K562 (cell line): ENCODE results near the gene HNRNPM. TPM values are rescaled to one million over a fixed set of nuclear protein-coding genes. Genes with fewer than 3 reads are reported as not detected.

Source experiments
- ATAC-seq: fragments of 200-7000 bp; cut with Tn5 transposase; 3 replicates; pipeline ENCODE4 v1.9.1; 2020; ENCODE audit warnings: moderate library complexity
- BruUV-seq: library from RNA; stranded (reverse); fragments of 400-500 nt; replicated peaks from 2 replicates; lab custom pipeline; 2021; lab: Mats Ljungman, UMichigan
- CTCF ChIA-PET: fragments of 300-600 bp; formaldehyde crosslinking; extraction: SDS; loops from one replicate; lab custom pipeline; 2021; ENCODE audit warnings: low intra/inter-chr PET ratio; lab: Yijun Ruan, JAX
- POLR2A ChIA-PET: fragments of 300-600, 350-650 bp; sonication (Branson Sonifier 250); formaldehyde crosslinking; extraction: SDS; loops from one replicate; lab custom pipeline; 2021; ENCODE audit warnings: antibody characterized with exemption, inconsistent platforms; lab: Yijun Ruan, JAX
- DNase-seq, 4 experiments: peaks; one replicate each; pipeline versions ENCODE4 v3.0.0 to v3.0.0-alpha.2; 2011 to 2018; ENCODE audit warnings: low spot score in 3 of 4, mixed read lengths in 3 of 4; ENCODE audit errors: extremely low read depth in 1 of 4
- FAIRE-seq: peaks from 2 replicates; lab custom pipeline; 2011; peaks lifted over from hg19 to GRCh38; lab: Jason Lieb, UNC
- H2AFZ ChIP-seq: 2 replicates; pipeline ENCODE4 v1.6.0; 2011; ENCODE audit warnings: low read depth, low read length, control low read depth, inconsistent platforms
- H3K27ac ChIP-seq: fragments of 200-600 bp; 3 replicates; pipeline ENCODE4 v1.8.0; 2011; ENCODE audit warnings: low read depth, mild to moderate bottlenecking, control low read depth, inconsistent platforms, low read length, moderate library complexity, mixed read lengths; ENCODE audit errors: extremely low read depth
- H3K27me3 ChIP-seq, 2 experiments: fragments of 300-600 bp in 1 of 2; 2 replicates in 1 of 2; 3 replicates in 1 of 2; pipeline versions ENCODE4 v1.6.0 to v1.8.0; 2011; ENCODE audit warnings: inconsistent platforms in 2 of 2, low read length in 2 of 2, mild to moderate bottlenecking in 1 of 2, mixed read lengths in 1 of 2, moderate library complexity in 1 of 2; ENCODE audit not compliant: control insufficient read depth in 2 of 2, insufficient read depth in 2 of 2
- H3K36me3 ChIP-seq: fragments of 300-600 bp; 3 replicates; pipeline ENCODE4 v1.8.0; 2011; ENCODE audit warnings: mild to moderate bottlenecking, low read length, inconsistent platforms; ENCODE audit not compliant: control insufficient read depth, insufficient read depth
- H3K4me1 ChIP-seq, 2 experiments: fragments of 200-600 bp in 1 of 2; replicated peaks in 1 of 2; 2 replicates in 1 of 2; 3 replicates in 1 of 2; pipeline versions ENCODE4 v1.5.1 to v1.8.0; 2011; ENCODE audit warnings: inconsistent platforms in 2 of 2, low read length in 2 of 2, mild to moderate bottlenecking in 1 of 2, mixed read lengths in 1 of 2, moderate library complexity in 1 of 2; ENCODE audit not compliant: control insufficient read depth in 2 of 2, insufficient read depth in 2 of 2
- H3K4me2 ChIP-seq: 2 replicates; pipeline ENCODE4 v1.6.1; 2011; ENCODE audit warnings: low read length, control low read depth, inconsistent platforms, mixed read lengths; ENCODE audit not compliant: insufficient read depth
- H3K4me3 ChIP-seq: fragments of 200-600 bp; sonication (generic), shearing (Covaris generic); 2 replicates; pipeline ENCODE4 v1.5.1; 2016; ENCODE audit warnings: control low read depth, inconsistent platforms
- H3K79me2 ChIP-seq: fragments of 200-600 bp; 3 replicates; pipeline ENCODE4 v1.8.0; 2011; ENCODE audit warnings: low read length, inconsistent platforms; ENCODE audit not compliant: control insufficient read depth, insufficient read depth
- H3K9ac ChIP-seq, 2 experiments: 2 replicates each; pipeline versions ENCODE4 v1.6.0 to v1.6.1; 2011; ENCODE audit warnings: low read depth in 2 of 2, low read length in 2 of 2, control low read depth in 1 of 2, inconsistent platforms in 1 of 2, mild to moderate bottlenecking in 1 of 2, mixed read lengths in 1 of 2; ENCODE audit not compliant: insufficient read depth in 1 of 2
- H3K9me1 ChIP-seq: one replicate; pipeline ENCODE4 v1.6.0; 2011; ENCODE audit warnings: inconsistent platforms, mild to moderate bottlenecking, low read length, moderate library complexity; ENCODE audit not compliant: control insufficient read depth, insufficient read depth
- H3K9me3 ChIP-seq: replicated peaks from 2 replicates; pipeline ENCODE4 v1.5.1; 2011; ENCODE audit warnings: low read depth, low read length, inconsistent platforms; ENCODE audit not compliant: control insufficient read depth, insufficient read depth
- H4K20me1 ChIP-seq: replicated peaks from 2 replicates; pipeline ENCODE4 v1.6.1; 2011; ENCODE audit warnings: low read length, inconsistent platforms, mixed read lengths; ENCODE audit not compliant: control insufficient read depth, insufficient read depth
- CHCHD3 ChIP-seq: fragments of 250-450 bp; sonication (Bioruptor Pico); IDR thresholded peaks from 2 replicates; pipeline ENCODE4 v2.1.2; 2022; ENCODE audit warnings: mild to moderate bottlenecking
- CSDE1 ChIP-seq, 2 experiments: fragments of 450-650 bp; IDR thresholded peaks; 2 replicates each; pipeline ENCODE4 v1.6.1; 2016; ENCODE audit warnings: mild to moderate bottlenecking in 1 of 2
- DMBX1 ChIP-seq: fragments of 250-450 bp; sonication (Bioruptor Pico); IDR thresholded peaks from 2 replicates; pipeline ENCODE4 v1.8.0; 2022; ENCODE audit warnings: inconsistent platforms, mild to moderate bottlenecking, moderate library complexity, borderline replicate concordance
- L3MBTL2 ChIP-seq: fragments of 450-650 bp; IDR thresholded peaks from 2 replicates; pipeline ENCODE4 v1.6.1; 2016; ENCODE audit warnings: mild to moderate bottlenecking, moderate library complexity
- POLR2H ChIP-seq: IDR thresholded peaks from 2 replicates; pipeline ENCODE4 v1.6.1; 2016; ENCODE audit warnings: missing genetic modification characterization, low read depth, mild to moderate bottlenecking, control low read depth, missing compliant biosample characterization, moderate library complexity
- RBM34 ChIP-seq: fragments of 200-400 bp; formaldehyde crosslinking; IDR thresholded peaks from 2 replicates; pipeline ENCODE4 v1.6.1; 2018; ENCODE audit warnings: low read length, borderline replicate concordance; ENCODE audit not compliant: insufficient read depth
- RCOR1 ChIP-seq, 2 experiments: IDR thresholded peaks; 2 replicates each; pipeline ENCODE4 v1.6.1; 2012; ENCODE audit warnings: low read depth in 2 of 2, low read length in 2 of 2, borderline replicate concordance in 1 of 2, improper control_type of control experiment in 1 of 2
- SP1 ChIP-seq: sonication (generic); formaldehyde crosslinking; IDR thresholded peaks from 2 replicates; pipeline ENCODE4 v1.8.1; 2022; ENCODE audit warnings: mild to moderate bottlenecking, missing genetic modification reagents
- TCF3 ChIP-seq: sonication (generic); formaldehyde crosslinking; IDR thresholded peaks from 2 replicates; pipeline ENCODE4 v1.4.0; 2020; ENCODE audit warnings: mild to moderate bottlenecking, missing genetic modification reagents
- TCF7 ChIP-seq: sonication (generic); IDR thresholded peaks from 2 replicates; pipeline ENCODE4 v1.6.1; 2016; ENCODE audit warnings: antibody characterized with exemption, borderline replicate concordance
- ZFP36 ChIP-seq: fragments of 150-350 bp; IDR thresholded peaks from 2 replicates; pipeline ENCODE4 v1.6.1; 2018; ENCODE audit warnings: low read length, low read depth; ENCODE audit not compliant: partially characterized antibody
- ZNF143 ChIP-seq: sonication (generic); formaldehyde crosslinking; IDR thresholded peaks from 2 replicates; pipeline ENCODE4 v1.9.0; 2022; ENCODE audit warnings: mild to moderate bottlenecking, missing genetic modification reagents
- ZNF644 ChIP-seq: fragments of 200-800 bp; sonication (Bioruptor generic); IDR thresholded peaks from 2 replicates; pipeline ENCODE4 v1.6.1; 2016; ENCODE audit warnings: low read depth, missing genetic modification characterization, missing compliant biosample characterization
- ZNF785 ChIP-seq: fragments of 250-450 bp; sonication (Bioruptor Pico); IDR thresholded peaks from 2 replicates; pipeline ENCODE4 v1.4.0; 2020; ENCODE audit warnings: mild to moderate bottlenecking
- WGBS: fragments of 100-300 bp; shearing (Covaris generic); methylation state at CpG from one replicate; pipeline ENCODE4 v1.1.6; 2016; ENCODE audit warnings: low coverage, mixed read lengths; ENCODE audit not compliant: insufficient coverage; ENCODE audit errors: missing lambda C conversion rate; 5-methylcytosine and 5-hydroxymethylcytosine counted together
- in situ Hi-C: fragments of 300-500 bp; cut with MboI; formaldehyde crosslinking; loops from 4 replicates; pipeline ENCODE4 v1.15.0; 2018; ENCODE audit warnings: inconsistent platforms, mixed read lengths
- intact Hi-C: fragments of 100-400 bp; cut with micrococcal nuclease; formaldehyde crosslinking; loops from 2 replicates; pipeline ENCODE4 v1.14.2; 2022
- polyA plus RNA-seq, 8 experiments: library from polyadenylated mRNA; depleted of rRNA in 4 of 8; stranded (reverse) in 5 of 8; unstranded in 3 of 8; fragments of >200 nt; fragmentation: Nextera tagmentation in 2 of 8; fragmentation: Illumina TruSeq in 1 of 8; extraction: Ambion mirVana in 2 of 8; extraction: Trizol in 1 of 8; gene quantifications; 2 replicates each; pipeline versions ENCODE4 v1.2.1 to v1.2.3, GENCODE V29; 2011 to 2014; ENCODE audit warnings: inconsistent platforms in 1 of 8, missing spikeins in 1 of 8
- total RNA-seq, 7 experiments: library from RNA; depleted of rRNA in 6 of 7; stranded (reverse); fragments of >200 nt in 6 of 7; fragmentation: Illumina TruSeq in 2 of 7; extraction: Trizol in 2 of 7; gene quantifications; 2 replicates each; pipeline versions ENCODE4 v1.2.1 to v1.2.3, GENCODE V29; 2011 to 2021; ENCODE audit warnings: low replicate concordance in 1 of 7
- TF ChIP-seq, protein P1 (sequence below): fragments of 450-650 bp; formaldehyde crosslinking; IDR thresholded peaks from 2 replicates; pipeline ENCODE4 v1.4.0; 2022; ENCODE audit warnings: missing genetic modification characterization
- TF ChIP-seq, protein P2 (sequence below), 2 experiments: IDR thresholded peaks; 2 replicates each; pipeline ENCODE4 v1.6.1; 2011; ENCODE audit warnings: borderline replicate concordance in 1 of 2, control low read depth in 1 of 2, low read depth in 1 of 2, low read length in 1 of 2, mild to moderate bottlenecking in 1 of 2, mixed read lengths in 1 of 2, moderate library complexity in 1 of 2; ENCODE audit not compliant: insufficient read depth in 1 of 2, insufficient read length in 1 of 2, poor library complexity in 1 of 2, severe bottlenecking in 1 of 2; ENCODE audit errors: extremely low read depth in 1 of 2
- TF ChIP-seq, protein P3 (sequence below): sonication (generic); formaldehyde crosslinking; IDR thresholded peaks from 2 replicates; pipeline ENCODE4 v1.9.0; 2022; ENCODE audit warnings: mild to moderate bottlenecking, missing genetic modification reagents

The HNRNPM gene
- total and polyA plus RNA-seq, 9 of the 15 experiments (the other 6 are each of a cell fraction or from before 2014, with no cell fraction given) = 11.1 to 340 (median 195) TPM

DNA sequence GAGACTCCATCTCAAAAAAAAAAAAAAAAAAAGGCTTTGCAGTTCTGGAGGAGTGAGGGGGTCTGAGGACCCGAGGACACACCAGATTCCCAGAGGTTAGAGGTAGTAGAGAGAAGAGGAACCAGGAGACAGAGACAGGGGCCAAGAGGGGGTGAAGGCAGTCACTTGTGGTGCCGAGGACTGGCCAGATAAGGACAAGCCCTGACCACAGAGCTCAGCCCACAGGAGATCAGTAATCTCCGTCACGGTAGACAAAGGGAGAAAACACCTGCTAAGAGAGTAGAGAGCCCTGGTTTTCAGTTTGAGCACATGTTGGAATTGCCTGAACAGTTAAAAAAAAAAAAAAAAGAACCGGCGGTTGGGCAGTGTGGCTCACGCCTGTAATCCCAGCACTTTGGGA lies 59.4 kb downstream of the HNRNPM start (continued):
- TF ChIP-seq, protein P1, sequence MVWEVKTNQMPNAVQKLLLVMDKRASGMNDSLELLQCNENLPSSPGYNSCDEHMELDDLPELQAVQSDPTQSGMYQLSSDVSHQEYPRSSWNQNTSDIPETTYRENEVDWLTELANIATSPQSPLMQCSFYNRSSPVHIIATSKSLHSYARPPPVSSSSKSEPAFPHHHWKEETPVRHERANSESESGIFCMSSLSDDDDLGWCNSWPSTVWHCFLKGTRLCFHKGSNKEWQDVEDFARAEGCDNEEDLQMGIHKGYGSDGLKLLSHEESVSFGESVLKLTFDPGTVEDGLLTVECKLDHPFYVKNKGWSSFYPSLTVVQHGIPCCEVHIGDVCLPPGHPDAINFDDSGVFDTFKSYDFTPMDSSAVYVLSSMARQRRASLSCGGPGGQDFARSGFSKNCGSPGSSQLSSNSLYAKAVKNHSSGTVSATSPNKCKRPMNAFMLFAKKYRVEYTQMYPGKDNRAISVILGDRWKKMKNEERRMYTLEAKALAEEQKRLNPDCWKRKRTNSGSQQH (CRISPR knock-in tag) = no peak
- TF ChIP-seq TCF3 (CRISPR knock-in tag) (peak; percentile 50), ZNF785 (CRISPR knock-in tag) (no peak), ZFP36 (no peak), TCF7 (no peak), ZNF644 (tag) (no peak), POLR2H (tag) (no peak), RBM34 (no peak), CHCHD3 (CRISPR knock-in tag) (no peak), ZNF143 (CRISPR knock-in tag) (no peak)

DNA sequence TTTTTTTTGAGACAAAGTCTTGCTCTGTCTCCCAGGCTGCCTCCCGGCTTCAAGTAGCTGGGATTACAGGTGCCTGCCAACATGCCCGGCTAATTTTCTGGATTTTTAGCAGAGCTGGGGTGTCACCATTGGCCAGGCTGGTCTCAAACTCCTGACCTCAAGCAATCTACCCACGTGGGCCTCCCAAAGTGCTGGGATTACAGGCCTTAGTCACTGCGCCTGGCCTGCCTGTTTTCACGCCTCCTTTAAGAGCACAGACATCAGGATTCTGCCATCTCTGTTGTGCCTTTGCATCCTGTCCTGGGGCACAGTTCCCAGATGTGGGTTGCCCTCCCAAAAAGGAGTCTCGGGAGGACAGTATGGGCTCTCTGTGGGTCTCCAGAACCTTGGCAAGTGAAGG lies 60.1 kb downstream of the HNRNPM start:
- Histone ChIP-seq H3K4me1 (peaks cover 12 to 51% of the 10 kb centered on the region in 2 experiments; a peak in 4 of 5 replicates), H3K27me3 (no peaks in the 10 kb centered on the region), H2AFZ (no peak overlapping the region), H3K27ac (no peak overlapping the region), H3K4me2 (no peak overlapping the region), H4K20me1 (no peaks in the 10 kb centered on the region), H3K79me2 (no peaks in the 10 kb centered on the region), H3K4me3 (no peak overlapping the region), H3K9me1 (no peaks in the 10 kb centered on the region), H3K9ac (0 out of 4 replicates have a peak overlapping the region, but pooled peaks of 1 of the 2 experiments have one; percentile 52), H3K36me3 (no peaks in the 10 kb centered on the region), H3K9me3 (no peaks in the 10 kb centered on the region)
- no peak for FAIRE-seq
- intact Hi-C loops (loop anchor here (5.0 kb wide), 1 partner anchor 153 kb away; no protein-coding TSS in a partner anchor), in situ Hi-C loops (no loop called here)
- ATAC-seq = no peak
- BruUV-seq = no TSS peak
- WGBS = 66% methylated on average over 6 of the region's 6 CpGs
- ChIA-PET POLR2A (interaction anchor here (0.6 to 2.6 kb wide), 3 partner anchors 9 to 35 kb away, joined by 3 to 10 read pairs (median 3); partner anchors contain the start of gene ZNF414), CTCF (interaction anchor here (0.6 kb wide), 1 partner anchor 74 kb away, joined by 5 read pairs; no protein-coding TSS in a partner anchor)
- DNase-seq = no peak
- TF ChIP-seq, protein P2, sequence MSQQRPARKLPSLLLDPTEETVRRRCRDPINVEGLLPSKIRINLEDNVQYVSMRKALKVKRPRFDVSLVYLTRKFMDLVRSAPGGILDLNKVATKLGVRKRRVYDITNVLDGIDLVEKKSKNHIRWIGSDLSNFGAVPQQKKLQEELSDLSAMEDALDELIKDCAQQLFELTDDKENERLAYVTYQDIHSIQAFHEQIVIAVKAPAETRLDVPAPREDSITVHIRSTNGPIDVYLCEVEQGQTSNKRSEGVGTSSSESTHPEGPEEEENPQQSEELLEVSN (IDR thresholded peaks at IDR 0.05; ENCODE audit: borderline replicate concordance in 1 of 2, extremely low read depth in 1 of 2, insufficient read depth in 1 of 2, insufficient read length in 1 of 2, low read depth in 1 of 2, low read length in 1 of 2, poor library complexity in 1 of 2, severe bottlenecking in 1 of 2) = peak in 1 of 2 experiments; percentile 39
- TF ChIP-seq DMBX1 (CRISPR knock-in tag) (no peak), CSDE1 (IDR thresholded peaks at IDR 0.05) (no peak), RCOR1 (IDR thresholded peaks at IDR 0.05; ENCODE audit: borderline replicate concordance in 1 of 2, low read depth in 2 of 2, low read length in 2 of 2) (no peak), SP1 (CRISPR knock-in tag) (no peak), L3MBTL2 (peak; percentile 43)
- TF ChIP-seq, protein P3, sequence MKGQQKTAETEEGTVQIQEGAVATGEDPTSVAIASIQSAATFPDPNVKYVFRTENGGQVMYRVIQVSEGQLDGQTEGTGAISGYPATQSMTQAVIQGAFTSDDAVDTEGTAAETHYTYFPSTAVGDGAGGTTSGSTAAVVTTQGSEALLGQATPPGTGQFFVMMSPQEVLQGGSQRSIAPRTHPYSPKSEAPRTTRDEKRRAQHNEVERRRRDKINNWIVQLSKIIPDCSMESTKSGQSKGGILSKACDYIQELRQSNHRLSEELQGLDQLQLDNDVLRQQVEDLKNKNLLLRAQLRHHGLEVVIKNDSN = peak; percentile 37; the same call in 1 of the 2 replicates
